Left renal cortex interstitium (tissue), 4 donors: ENCODE measurements around the gene GPATCH4. TPM values are rescaled to one million over a fixed set of nuclear protein-coding genes. Genes with fewer than 3 reads are reported as not detected.
"Not testable (repeated sequence)": the region's sequence is repeated elsewhere in the genome, so short reads cannot be mapped to it uniquely, and the experiment has no call there.

ENCODE experiments used
- DNase-seq, 4 donors: peaks; one replicate each; pipeline ENCODE4 v3.0.0-alpha.2; 2013; ENCODE audit warnings: low read depth in 4 of 4, low spot score in 2 of 4, missing footprints in 1 of 4
- polyA plus RNA-seq, 4 donors: library from polyadenylated mRNA; unstranded; fragments of 120-200 nt; gene quantifications; one replicate each; pipeline ENCODE4 v1.2.1, GENCODE V29; 2013; ENCODE audit not compliant: insufficient read length in 4 of 4

The GPATCH4 gene
- polyA plus RNA-seq, 4 donors: 28.4 to 36.1 (median 33.7) TPM

DNA sequence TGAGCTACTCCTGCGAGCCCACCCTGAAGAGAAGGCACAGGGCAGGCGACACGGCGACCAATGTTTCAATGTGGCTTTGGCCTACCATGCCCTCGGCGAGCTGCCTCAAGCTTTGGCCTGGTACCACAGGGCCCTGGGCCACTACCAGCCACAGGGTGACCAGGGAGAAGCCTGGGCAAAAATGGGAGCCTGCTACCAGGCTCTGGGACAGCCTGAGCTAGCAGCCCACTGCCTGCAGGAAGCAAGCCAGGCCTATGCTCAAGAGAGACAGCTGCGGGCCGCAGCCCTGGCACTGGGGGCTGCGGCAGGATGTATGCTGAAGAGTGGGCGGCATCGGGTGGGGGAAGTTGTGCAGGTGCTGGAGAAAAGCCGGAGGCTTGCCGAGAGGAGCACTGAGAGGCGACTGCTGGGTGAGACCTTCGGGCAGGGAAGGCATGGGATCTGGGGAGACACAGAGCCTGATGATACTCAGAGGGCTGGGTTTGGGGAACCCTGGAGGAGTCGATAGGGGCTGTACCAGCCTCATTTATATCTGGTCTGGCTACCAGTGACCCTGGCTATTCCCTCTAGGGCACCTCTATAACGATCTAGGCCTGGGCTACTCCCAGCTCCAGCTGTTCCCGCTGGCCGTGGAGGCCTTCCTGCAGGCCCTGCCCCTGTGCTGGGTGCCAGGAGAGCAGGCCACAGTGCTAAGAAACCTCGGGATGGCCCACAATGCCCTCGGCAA is 19.5 kb downstream of the GPATCH4 start:
- DNase-seq: no peak

DNA sequence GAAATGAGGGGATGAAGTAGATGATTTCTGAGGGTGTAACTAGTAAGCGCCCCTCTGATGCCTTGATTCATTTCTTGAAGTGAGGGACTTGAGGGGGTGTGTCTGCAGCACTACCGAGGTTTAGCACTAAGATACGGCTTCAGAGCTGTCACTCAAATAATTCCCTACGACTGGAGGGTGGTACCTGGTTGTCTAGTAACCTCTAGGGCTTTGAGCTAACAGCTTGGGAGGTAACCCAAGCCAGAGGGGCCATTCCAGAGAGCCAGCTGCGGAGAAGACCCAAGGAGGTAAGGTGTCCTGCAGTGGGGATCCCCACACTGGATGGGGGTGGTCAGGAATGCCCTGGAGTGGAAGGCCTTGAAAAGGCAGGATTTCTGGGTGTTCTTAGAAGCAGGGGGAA is 21.8 kb downstream of the GPATCH4 start, which contains the start of gene TTC24:
Gene TTC24, plus strand, starts transcription at position 252 of the 400 bp plus-strand sequence. CDS start 1,642 bp downstream, outside the sequence.
- DNase-seq: no peak

DNA sequence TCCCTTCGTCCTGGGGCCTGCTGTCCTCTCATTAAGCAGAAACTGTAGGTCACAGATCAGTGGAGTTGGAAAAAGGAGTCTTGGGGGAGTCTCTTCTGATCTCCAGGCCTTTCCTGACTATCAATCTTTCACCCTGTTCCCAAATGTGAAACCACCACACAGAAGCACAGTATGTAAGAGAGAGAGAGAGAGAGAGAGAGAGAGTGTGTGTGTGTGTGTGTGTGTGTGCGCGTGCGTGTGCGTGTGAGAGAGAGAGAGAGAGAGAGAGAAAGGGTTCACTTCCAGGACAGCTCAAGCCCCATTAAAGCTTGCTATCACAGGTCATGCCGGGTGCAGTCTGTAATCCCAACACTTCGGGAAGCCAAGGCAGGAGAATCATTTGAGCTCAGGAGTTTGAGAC is 23.2 kb downstream of the GPATCH4 start:
- no peak for DNase-seq

DNA sequence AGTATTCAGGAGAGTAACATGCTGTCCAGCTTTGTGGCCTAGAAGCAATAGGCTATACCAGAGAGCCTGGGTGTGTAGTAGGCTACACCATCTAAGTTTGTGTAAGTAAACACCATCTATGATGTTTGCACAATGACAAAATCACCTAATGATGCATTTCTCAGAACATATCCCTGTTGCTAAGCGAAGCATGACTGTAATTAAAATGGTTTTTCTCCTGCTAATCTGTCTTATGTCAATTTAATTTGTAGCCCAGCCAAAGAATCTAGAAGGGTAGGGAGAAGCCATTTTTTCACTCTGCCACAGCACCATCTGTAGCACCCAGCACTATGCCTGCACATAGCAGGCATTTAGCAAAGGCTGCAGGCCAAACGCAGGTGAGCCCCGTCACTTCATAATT is 23.7 kb downstream of the GPATCH4 start:
- no peak for DNase-seq

DNA sequence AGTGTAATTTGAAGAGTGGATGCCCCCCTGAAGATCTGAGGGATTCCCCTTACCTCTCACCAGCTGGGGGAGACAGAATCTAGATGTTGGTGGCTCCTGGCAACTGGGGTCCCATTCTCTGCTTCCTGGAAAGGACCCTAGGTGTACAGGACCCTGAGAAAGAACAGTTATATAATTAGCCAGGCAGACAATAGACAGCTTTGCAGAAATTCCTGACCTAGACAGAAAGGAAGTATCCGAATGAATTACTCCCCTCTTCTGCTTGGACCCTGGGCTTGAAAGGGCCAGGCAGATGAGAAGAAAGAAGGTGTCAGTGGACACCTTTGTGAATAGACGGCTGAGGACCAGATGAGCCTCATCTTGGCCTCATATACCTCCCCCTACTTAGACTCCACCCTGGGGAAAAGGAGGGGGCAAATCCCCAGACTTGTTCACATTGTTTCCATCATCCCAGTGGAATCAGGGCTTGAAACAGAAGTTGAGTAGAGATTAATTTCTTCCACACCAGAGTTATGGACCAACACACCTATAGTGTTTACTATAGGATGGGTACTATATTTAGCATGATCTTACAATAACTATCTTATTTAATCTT is 27.1 kb downstream of the GPATCH4 start:
- no peak for DNase-seq

DNA sequence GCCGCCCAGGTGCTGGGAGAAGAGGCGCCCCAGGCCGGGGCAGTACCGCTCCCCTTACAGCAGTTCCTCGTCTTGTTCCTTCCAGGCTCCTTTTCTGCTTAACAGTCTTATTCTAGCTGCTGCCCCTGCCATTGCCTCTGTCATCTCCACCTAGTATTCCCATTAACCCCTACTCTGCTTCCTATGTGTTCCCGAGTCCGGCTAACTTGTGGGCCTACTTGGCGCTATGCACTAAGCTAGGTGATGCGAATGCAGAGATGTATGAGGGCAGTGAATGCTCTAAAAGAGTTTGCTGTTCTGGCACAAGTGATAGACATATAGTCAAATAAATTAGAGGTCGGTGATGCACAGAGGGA is 28.6 kb downstream of the GPATCH4 start:
- DNase-seq: no peak

DNA sequence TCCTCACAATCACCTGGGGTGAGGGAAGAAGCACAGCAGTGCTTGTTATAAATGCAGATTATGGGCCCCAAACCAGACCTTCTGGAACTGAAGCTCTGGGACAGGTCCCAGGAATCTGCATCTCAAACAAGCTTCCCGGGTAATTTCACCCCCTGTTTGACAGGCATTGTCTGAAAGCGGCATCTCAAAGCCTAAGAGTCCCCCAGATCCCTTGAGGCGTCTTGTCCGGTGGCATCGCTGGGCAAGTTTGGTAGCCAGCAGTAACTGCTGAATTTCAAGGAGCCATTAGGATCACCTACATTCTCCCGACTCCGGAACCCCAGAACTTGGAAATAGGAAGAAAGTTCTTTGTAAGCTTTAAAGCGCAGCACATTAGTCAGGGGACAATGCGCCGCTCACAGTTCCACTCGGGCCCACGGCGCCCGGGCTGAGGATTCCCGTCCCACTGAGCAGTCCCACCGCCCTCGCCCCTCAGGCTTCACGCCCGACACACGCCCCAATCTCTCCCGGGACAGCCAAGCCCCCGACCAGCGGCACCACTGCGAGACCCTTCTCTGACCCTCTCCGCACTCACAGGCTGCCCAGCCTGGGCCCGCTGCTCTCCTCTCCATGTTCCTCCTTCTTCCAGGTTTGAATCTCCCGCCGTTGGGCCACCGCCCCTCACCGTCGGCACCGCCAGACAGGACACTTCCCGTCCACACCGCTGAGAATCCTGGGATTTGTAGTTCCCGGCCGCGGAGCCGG is 29.2 kb downstream of the GPATCH4 start, which contains the start of gene IQGAP3:
Gene IQGAP3, minus strand, starts transcription at position 647 of the 744 bp plus-strand sequence. Its CDS starts 36 bp downstream, at position 611.
- DNase-seq: peak in 2 of 4 donors; percentile 52 to 78

DNA sequence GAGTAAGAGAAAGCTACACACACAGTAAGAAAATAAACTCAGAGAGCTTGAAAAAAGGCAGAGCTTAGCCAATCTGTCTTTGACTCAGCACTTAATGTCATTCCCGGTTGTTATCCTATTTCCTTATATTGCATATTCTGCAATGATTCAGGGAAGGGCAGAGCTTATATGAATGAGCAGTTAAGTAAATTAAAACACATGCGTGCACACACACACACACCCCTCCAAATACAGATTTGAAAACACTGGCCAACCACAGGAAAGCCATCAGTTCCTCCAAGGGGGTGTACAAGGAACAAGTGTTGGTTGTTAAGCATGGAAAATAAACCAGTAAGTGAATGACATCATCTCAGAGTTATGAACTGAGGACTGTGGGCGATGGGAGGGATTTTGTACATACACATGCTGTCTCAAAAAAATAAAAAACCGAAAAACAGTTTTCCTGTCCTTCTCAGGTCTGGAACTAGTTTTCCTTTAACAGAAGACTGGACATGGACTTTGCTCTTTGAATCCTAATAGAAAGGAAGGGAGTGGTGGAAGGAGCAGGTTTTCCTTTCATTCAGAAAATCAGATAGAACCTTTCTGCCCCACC is 29.9 kb downstream of the GPATCH4 start:
- no peak for DNase-seq

DNA sequence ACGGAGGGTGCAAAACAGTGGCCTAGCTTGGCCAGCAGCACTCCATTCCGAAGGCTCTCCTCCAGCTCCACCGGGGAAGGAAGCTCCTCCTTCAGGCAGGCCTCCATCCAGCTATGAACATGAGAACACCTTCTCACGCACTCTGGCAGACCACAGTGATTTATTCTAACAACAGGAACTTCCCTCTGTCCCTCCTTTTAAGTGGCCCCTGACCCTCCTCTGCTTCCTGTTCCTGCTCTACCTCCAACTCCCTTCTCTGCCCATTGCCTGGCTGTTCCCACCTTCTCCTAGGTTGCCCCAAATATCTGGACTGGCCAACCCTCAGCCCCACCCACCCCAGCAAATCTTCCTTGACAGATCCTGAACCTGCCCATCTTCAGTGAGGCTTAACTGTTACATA is 34.8 kb downstream of the GPATCH4 start:
- no peak for DNase-seq

DNA sequence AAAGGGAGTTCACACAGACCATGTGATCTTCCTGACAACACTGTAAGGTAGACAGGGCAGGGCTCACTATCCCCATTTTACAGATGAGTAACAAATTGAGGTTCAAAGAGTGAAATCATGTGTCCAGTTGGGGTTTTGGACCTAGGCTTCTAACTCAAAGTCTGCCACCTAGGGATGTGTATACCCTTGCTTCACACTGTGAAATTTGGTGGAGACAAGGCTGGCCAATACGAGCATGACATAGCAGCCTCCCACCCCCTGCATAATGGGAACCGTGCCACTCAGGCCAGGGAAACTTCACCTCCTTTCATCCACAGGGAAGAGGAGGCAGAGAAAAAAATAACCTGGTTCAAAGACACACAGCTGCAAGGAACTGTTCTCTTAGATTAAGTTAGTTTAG is 35.8 kb downstream of the GPATCH4 start:
- no peak for DNase-seq

DNA sequence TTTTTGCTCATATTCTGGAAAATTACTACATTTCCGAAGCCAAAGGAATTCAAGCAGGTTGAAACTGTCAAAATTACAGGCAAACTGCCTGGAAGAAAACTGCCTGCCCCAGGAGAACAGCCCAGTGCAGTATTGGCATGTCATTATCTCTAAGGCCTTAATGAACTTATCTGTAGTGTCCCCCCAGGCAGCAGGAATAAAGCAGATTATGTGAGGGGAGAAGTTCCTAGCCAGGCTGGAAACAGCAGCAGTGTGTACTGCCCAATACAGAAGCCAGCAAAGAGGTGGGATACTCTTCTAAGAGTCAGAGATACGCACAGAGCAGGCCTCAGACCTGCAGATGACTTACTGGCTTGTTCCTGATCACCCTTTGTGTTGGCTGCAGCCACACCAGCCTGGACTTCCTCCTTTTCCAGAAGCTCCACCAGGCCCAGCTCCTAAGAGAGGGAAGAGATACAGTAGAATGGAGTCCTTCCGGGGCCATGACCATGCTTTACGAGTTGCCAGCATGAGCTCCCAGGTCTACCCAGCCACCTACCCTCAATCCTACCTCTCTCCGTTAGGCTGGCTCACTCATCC is 40.6 kb downstream of the GPATCH4 start:
- no peak for DNase-seq

DNA sequence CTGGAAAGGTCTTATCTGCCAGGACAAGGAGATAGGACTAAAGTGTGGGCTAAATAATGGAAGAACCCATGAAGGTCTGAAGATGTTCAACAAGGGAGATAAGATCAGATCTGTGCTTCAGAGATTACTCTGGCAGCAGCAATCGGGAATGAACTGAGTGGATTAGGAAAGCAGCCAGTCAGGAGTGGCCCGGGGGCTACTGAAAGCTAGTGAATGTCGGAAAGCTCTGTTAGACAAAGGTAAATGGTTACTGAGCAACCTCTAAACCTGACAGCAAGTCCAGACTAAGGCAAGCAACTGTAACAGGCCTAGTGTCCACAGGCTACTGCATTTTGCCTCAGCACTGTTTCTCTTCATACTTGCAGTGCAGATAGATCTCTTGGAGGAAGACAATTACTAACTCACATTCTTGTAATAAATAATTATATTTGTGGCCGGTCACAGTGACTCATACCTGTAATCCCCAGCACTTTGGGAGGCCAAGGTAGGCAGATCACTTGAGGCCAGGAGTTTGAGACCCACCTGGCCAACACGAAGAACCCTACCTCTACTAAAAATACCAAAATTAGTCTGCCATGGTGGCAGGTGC is 41.4 kb downstream of the GPATCH4 start:
- no peak for DNase-seq

DNA sequence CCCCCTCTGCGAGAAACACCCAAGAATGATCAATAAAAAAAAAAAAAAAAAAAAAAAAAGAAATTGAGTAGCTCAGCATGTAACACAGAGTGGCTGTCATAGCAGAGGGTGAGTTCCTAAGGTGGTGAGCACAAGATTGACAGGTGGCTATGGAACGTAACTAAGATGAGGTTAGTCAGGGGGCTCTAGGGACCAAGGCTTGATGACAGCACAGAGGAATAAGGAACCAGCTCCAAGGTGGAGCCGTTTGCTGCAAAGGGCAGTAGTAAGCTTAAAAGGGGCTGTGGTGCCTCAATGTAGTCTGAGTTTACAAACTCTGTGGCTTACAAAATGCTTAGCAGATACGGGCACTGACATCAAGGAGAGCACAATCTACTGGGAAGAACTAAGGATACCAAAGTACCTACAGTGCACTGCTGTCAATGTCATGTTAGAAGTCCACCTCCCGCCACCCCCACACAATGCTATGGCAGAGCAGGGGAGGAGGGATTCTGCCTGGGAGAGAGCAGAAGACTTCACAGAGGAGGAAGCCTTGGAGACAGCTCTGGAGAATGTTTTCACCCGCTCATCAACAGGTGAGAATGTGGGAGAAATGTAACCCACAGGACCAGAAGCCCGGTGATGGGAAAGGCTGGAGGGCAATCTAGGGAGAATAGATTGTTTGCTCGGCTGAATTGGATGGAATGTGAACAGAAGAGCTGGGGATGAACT is 42.0 kb downstream of the GPATCH4 start:
- DNase-seq: no peak

DNA sequence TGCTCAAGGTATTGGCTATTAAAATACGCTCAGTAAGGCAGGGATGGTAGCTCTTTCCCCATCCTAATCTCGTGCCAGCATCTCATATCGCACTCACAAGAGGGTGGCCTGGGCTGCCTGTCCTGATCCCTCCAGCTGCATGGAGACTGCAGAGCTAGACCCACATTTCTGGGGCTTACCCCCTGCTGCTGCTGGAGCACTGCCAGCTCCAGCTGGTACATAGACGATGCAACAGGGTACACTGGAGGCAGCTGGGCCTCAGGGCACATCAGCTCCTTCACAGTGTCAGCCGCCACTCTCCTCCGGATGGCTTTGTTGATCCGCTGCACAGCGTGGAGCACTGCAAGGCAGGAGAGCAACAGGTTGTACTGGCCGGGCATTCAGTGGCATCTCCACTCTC is 44.9 kb downstream of the GPATCH4 start:
- DNase-seq: no peak

DNA sequence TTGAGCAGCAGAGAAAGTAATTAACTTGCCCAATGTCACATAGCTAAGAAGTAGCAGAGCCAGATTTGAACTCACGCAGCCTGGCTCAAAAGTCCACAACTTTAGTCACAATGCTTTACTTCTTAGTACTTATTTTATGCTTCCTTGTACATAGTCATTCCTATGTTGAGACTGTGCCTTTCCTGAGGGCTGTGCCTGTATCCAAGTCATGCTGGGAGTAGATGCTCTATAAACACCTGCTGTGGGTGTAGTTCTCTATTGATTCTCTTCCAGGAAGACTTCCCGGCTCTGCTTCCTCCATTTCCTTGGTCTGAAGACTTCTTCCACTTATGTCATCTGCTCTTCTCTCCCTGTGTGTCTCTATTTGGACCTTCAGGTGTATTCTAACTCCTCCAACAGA is 45.6 kb downstream of the GPATCH4 start:
- no peak for DNase-seq

DNA sequence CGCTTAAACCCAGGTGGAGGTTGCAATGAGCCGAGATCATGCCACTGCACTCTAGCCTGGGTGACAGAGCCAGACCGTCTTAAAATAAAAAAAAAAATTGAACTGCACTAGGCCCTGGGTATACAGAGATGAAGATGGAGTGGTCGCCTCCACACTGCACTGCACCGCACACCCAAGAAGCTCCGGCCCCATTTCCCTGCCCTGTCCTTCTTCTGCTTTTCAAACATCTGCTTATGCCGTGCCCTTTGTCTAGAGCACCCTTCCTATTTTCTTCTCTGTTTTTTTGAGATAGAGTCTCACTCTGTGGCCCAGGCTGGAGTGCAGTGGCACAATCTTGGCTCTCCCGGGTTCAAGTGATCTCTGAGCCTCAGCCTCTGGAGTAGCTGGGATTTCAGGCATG is 46.3 kb downstream of the GPATCH4 start:
- no peak for DNase-seq

DNA sequence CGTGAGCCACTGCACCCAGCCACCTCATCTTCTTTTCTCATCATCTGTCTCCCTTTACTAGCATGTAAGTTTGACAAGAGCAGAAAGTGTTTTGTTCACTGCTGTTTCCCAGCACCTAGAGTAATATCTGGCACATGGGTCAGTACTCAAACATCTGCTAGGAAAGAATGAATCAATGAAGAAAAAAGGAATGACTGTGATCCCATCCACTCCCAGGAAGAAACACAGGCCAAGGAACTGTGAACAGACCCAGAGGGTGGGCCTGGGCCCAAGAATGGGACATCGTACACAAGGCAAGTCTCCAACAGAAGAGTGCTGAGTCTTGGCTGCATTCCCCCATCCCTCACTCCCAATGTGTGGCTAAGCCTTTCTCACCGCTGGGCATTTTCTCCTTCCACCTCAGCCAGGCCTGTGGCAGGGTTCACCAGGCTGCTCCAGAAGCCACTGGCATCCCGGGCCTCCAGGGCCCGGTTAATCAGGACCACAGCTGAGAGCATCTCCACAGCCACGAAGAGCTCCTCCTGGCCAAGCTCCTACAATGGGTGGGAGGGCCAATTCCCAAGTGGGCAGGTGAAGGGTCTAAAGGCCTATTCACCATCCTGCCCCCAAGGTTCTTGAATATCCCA is 47.3 kb downstream of the GPATCH4 start:
- no peak for DNase-seq

DNA sequence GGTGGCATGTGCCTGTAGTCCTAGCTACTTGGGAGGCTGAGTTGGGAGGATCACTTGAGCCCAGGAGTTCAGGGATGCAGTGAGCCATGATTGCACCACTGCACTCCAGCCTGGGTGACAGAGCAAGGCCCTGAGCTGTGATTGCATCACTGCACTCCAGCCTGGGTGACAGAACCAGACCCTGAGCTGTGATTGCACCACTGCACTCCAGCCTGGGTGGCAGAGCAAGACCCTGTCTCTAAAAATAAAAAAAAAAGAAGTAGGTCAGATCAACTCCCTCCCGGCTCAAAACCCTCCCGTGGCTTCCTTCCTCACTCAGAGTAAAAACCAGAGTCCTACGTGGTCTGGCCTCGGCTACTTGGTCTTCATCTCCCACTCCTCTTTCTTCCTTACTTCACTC is 48.3 kb downstream of the GPATCH4 start:
- not testable (repeated sequence) for DNase-seq

DNA sequence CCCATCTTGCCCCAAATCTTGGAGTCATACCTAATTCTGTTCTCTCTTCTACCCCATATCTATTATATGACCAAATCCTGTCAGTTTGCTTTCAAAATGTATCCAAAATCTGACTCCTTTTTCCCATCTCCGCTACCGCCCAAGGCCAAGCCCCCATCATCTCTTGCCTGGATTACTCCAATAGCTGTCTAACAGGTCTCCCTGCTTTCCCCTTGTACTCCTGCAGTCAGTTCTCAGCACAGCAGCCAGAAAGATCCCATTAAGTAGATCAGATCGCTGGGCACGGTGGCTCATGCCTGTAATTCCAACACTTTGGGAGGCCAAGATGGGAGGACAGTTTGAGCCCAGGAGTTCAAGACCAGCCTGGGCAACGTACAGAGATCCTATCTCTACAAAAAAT is 48.8 kb downstream of the GPATCH4 start:
- DNase-seq: no peak
